ENCODE measurements around the gene YES1. TPM values are rescaled to one million over a fixed set of nuclear protein-coding genes. Genes with fewer than 3 reads are reported as not detected.

The YES1 gene
- total and polyA plus RNA-seq, 2 of the 13 experiments (the other 11 are each of a cell fraction or from before 2014, with no cell fraction given) = 17.2 to 70.8 TPM

GRCh38 chr18:703213-703967, 108.7 kb downstream of the YES1 start (continued):
- TF ChIP-seq ZSCAN25 (CRISPR knock-in tag; IDR thresholded peaks at IDR 0.05) = 0 out of 2 replicates have a peak, but pooled peaks have one; percentile 46
- peak; percentile 43; the same call in 1 of the 2 replicates for TF ChIP-seq ZNF777 (CRISPR knock-in tag; IDR thresholded peaks at IDR 0.05)
- peak; percentile 61; the same call in 1 of the 2 replicates for TF ChIP-seq CHD2 (IDR thresholded peaks at IDR 0.05; ENCODE audit: low read depth, low read length)
- 0 out of 2 replicates have a peak, but pooled peaks have one; percentile 41 for TF ChIP-seq SSRP1 (CRISPR knock-in tag; IDR thresholded peaks at IDR 0.05)
- peak; percentile 30; the same call in 1 of the 2 replicates for TF ChIP-seq ZNF281 (CRISPR knock-in tag; IDR thresholded peaks at IDR 0.05; ENCODE audit: borderline replicate concordance)
- no peak for TF ChIP-seq SMARCE1 (IDR thresholded peaks at IDR 0.05; ENCODE audit: borderline replicate concordance)
- TF ChIP-seq FOSL2 (CRISPR knock-in tag; IDR thresholded peaks at IDR 0.05) = peak; percentile 65
- TF ChIP-seq ZSCAN31 (CRISPR knock-in tag; IDR thresholded peaks at IDR 0.05; ENCODE audit: low read depth) = peak; percentile 57; the same call in 1 of the 2 replicates
- peak; percentile 62 for TF ChIP-seq MAX (IDR thresholded peaks at IDR 0.05)
- TF ChIP-seq ZNF775 (CRISPR knock-in tag; IDR thresholded peaks at IDR 0.05; ENCODE audit: borderline replicate concordance) = 0 out of 2 replicates have a peak, but pooled peaks have one; percentile 35
- TF ChIP-seq ATF3 (CRISPR knock-in tag; IDR thresholded peaks at IDR 0.05) = no peak
- TF ChIP-seq, protein P1, sequence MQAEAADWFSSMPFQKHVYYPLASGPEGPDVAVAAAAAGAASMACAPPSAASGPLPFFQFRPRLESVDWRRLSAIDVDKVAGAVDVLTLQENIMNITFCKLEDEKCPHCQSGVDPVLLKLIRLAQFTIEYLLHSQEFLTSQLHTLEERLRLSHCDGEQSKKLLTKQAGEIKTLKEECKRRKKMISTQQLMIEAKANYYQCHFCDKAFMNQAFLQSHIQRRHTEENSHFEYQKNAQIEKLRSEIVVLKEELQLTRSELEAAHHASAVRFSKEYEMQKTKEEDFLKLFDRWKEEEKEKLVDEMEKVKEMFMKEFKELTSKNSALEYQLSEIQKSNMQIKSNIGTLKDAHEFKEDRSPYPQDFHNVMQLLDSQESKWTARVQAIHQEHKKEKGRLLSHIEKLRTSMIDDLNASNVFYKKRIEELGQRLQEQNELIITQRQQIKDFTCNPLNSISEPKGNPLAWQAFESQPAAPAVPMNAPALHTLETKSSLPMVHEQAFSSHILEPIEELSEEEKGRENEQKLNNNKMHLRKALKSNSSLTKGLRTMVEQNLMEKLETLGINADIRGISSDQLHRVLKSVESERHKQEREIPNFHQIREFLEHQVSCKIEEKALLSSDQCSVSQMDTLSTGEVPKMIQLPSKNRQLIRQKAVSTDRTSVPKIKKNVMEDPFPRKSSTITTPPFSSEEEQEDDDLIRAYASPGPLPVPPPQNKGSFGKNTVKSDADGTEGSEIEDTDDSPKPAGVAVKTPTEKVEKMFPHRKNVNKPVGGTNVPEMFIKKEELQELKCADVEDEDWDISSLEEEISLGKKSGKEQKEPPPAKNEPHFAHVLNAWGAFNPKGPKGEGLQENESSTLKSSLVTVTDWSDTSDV (CRISPR knock-in tag; IDR thresholded peaks at IDR 0.05) = no peak
- TF ChIP-seq ZNF761 (CRISPR knock-in tag; conservative IDR thresholded peaks at IDR 0.05) = peak; percentile 44; the same call in 1 of the 2 replicates
- peak; percentile 33; the same call in 1 of the 2 replicates for TF ChIP-seq DMAP1 (CRISPR knock-in tag; IDR thresholded peaks at IDR 0.05)
- 0 out of 2 replicates have a peak, but pooled peaks have one; percentile 19 for TF ChIP-seq HMG20A (CRISPR knock-in tag; IDR thresholded peaks at IDR 0.05; ENCODE audit: borderline replicate concordance)
- 0 out of 2 replicates have a peak, but pooled peaks have one; percentile 39 for TF ChIP-seq PAXIP1 (CRISPR knock-in tag; conservative IDR thresholded peaks at IDR 0.05)
- peak; percentile 65 for TF ChIP-seq TBX2 (CRISPR knock-in tag; IDR thresholded peaks at IDR 0.05; ENCODE audit: borderline replicate concordance)
- peak in 1 of 2 experiments; percentile 12; a peak in 1 of 4 replicates for TF ChIP-seq EP300 (IDR thresholded peaks at IDR 0.05; ENCODE audit: low read depth in 2 of 2, low read length in 2 of 2)
- TF ChIP-seq EP300 (CRISPR knock-in tag; IDR thresholded peaks at IDR 0.05; ENCODE audit: borderline replicate concordance) = no peak
- TF ChIP-seq ZFY (CRISPR knock-in tag; IDR thresholded peaks at IDR 0.05) = peak; percentile 21; the same call in 1 of the 2 replicates

All from HepG2 (cell line).